Activated T-cell treated with anti-CD3 and anti-CD28 coated beads for 1 hour (primary cell): Measurements from ENCODE around the gene KRTAP5-6.

Experiments
- DNase-seq: peaks from one replicate; pipeline ENCODE4 v3.0.0-alpha.2; 2020; ENCODE audit warnings: low read depth

KRTAP5-6 gene

GRCh38 chr11:1696608-1697570 is at the start of gene KRTAP5-6:
Gene KRTAP5-6, plus strand, starts transcription at chr11:1697195. Its CDS starts 51 bp downstream, at chr11:1697246.
- no peak for DNase-seq

- DNase-seq, result no peak
Observed at GRCh38 chr11:1647901-1648652, 48.9 kb upstream of the KRTAP5-6 start.

GRCh38 chr11:1648653-1649420 is 48.2 kb upstream of the KRTAP5-6 start:
- DNase-seq, result no peak

GRCh38 chr11:1650034-1650917 is 46.7 kb upstream of the KRTAP5-6 start:
- DNase-seq, result no peak

- DNase-seq, result no peak
Observed at GRCh38 chr11:1650918-1651262, 46.1 kb upstream of the KRTAP5-6 start.

GRCh38 chr11:1651411-1651980 is 45.5 kb upstream of the KRTAP5-6 start:
- DNase-seq, result no peak

- no peak for DNase-seq
Observed at GRCh38 chr11:1652026-1652425, 45.0 kb upstream of the KRTAP5-6 start.

GRCh38 chr11:1652442-1652770 is 44.6 kb upstream of the KRTAP5-6 start:
- DNase-seq, result no peak

- peak; percentile 77 for DNase-seq
Observed at GRCh38 chr11:1652771-1653540, 44.0 kb upstream of the KRTAP5-6 start.

GRCh38 chr11:1653541-1654387 is 43.2 kb upstream of the KRTAP5-6 start:
- DNase-seq, result no peak

- DNase-seq, result no peak
Observed at GRCh38 chr11:1654388-1655167, 42.4 kb upstream of the KRTAP5-6 start.

- no peak for DNase-seq
Observed at GRCh38 chr11:1655168-1656060, 41.6 kb upstream of the KRTAP5-6 start.

- DNase-seq, result no peak
Observed at GRCh38 chr11:1656061-1656441, 40.9 kb upstream of the KRTAP5-6 start.

- DNase-seq, result no peak
Observed at GRCh38 chr11:1656670-1657069, 40.3 kb upstream of the KRTAP5-6 start.

- no peak for DNase-seq
Observed at GRCh38 chr11:1659506-1659905, 37.5 kb upstream of the KRTAP5-6 start.

GRCh38 chr11:1660111-1660867 is 36.7 kb upstream of the KRTAP5-6 start:
- DNase-seq, result no peak
